HL-60 (cell line): Measurements from ENCODE around the gene TRAPPC11.

Source experiments
- DNase-seq, 2 experiments: peaks; one replicate each; pipeline ENCODE4 v3.0.0-alpha.2; 2010 to 2020; ENCODE audit warnings: low read depth in 1 of 2, low spot score in 1 of 2
- H3K27ac ChIP-seq: fragments of 250-450 bp; sonication (Bioruptor Pico); replicated peaks from 2 replicates; pipeline ENCODE4 v1.5.1; 2020; ENCODE audit warnings: mild to moderate bottlenecking, moderate library complexity
- H3K27me3 ChIP-seq: fragments of 250-450 bp; sonication (Bioruptor Pico); 2 replicates; pipeline ENCODE4 v1.5.1; 2021; ENCODE audit warnings: mild to moderate bottlenecking, moderate library complexity; ENCODE audit not compliant: insufficient read depth, poor library complexity, severe bottlenecking
- H3K4me3 ChIP-seq: replicated peaks from 2 replicates; pipeline ENCODE4 v1.5.1; 2011; ENCODE audit warnings: mild to moderate bottlenecking, control low read depth, low read length; ENCODE audit not compliant: insufficient read depth
- GABPA ChIP-seq: IDR thresholded peaks from 2 replicates; pipeline ENCODE4 v1.6.1; 2012; ENCODE audit warnings: low read depth
- POLR2AphosphoS5 ChIP-seq: IDR thresholded peaks from 2 replicates; pipeline ENCODE4 v1.6.1; 2012; ENCODE audit warnings: low read depth
- SPI1 ChIP-seq: IDR thresholded peaks from 2 replicates; pipeline ENCODE4 v1.6.1; 2012; ENCODE audit warnings: low read depth, mild to moderate bottlenecking, borderline replicate concordance
- TF ChIP-seq, protein P1 (sequence below): IDR thresholded peaks from one replicate; pipeline ENCODE4 v1.5.1; 2011; ENCODE audit warnings: low read length, control low read depth, inconsistent platforms; ENCODE audit not compliant: insufficient read depth
- TF ChIP-seq, protein P2 (sequence below): IDR thresholded peaks from 2 replicates; pipeline ENCODE4 v1.6.1; 2012; ENCODE audit warnings: low read depth; ENCODE audit not compliant: insufficient replicate concordance

The TRAPPC11 gene

DNA sequence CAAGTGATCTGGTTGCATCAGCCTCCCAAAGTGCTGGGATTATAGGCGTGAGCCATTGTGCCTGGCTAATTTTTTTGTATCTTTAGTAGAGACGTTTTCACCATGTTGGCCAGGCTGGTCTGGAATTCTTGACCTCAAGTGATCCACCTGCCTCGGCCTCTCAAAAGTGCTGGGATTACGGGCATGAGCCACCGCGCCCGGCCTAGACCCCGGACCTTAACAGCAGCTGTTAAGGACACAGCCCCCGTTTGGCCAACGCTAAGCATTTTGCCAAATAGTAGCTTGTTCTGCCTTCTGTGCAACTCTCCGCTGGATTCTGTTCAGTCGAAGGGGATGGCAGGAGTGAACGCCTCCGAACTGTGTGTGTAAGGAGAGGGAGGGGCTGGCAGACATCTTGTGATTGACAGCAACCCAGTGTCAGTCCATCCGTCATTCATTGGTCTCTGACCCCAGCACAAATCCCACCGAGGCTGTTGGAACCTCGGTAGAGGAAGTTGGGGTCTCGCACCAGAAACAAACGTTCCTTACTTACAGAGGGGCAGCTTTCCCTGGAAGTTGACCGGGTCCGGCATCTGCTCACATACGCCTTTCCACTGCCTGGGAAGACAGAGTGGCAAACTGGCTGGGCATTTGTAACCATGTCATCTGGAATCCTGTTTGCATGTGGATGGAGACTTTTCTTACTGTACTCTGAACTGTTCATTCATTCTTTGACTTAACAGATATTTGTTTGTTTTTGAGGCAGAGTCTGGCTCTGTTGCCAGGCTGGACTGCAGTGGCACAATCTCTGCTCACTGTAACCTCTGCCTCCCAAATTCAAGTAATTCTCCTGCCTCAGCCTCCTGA, 69.4 kb downstream of the TRAPPC11 start:
- no peak overlapping the region for H3K27ac ChIP-seq

GRCh38 chr4:183729069-183729406, 69.9 kb downstream of the TRAPPC11 start:
- Histone ChIP-seq H3K27me3 (no peaks in the 10 kb centered on the region), H3K4me3 (no peak overlapping the region), H3K27ac (no peak overlapping the region)
- TF ChIP-seq GABPA (no peak), SPI1 (no peak), POLR2AphosphoS5 (no peak)
- TF ChIP-seq, protein P1, sequence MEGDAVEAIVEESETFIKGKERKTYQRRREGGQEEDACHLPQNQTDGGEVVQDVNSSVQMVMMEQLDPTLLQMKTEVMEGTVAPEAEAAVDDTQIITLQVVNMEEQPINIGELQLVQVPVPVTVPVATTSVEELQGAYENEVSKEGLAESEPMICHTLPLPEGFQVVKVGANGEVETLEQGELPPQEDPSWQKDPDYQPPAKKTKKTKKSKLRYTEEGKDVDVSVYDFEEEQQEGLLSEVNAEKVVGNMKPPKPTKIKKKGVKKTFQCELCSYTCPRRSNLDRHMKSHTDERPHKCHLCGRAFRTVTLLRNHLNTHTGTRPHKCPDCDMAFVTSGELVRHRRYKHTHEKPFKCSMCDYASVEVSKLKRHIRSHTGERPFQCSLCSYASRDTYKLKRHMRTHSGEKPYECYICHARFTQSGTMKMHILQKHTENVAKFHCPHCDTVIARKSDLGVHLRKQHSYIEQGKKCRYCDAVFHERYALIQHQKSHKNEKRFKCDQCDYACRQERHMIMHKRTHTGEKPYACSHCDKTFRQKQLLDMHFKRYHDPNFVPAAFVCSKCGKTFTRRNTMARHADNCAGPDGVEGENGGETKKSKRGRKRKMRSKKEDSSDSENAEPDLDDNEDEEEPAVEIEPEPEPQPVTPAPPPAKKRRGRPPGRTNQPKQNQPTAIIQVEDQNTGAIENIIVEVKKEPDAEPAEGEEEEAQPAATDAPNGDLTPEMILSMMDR: no peak
- TF ChIP-seq, protein P2, sequence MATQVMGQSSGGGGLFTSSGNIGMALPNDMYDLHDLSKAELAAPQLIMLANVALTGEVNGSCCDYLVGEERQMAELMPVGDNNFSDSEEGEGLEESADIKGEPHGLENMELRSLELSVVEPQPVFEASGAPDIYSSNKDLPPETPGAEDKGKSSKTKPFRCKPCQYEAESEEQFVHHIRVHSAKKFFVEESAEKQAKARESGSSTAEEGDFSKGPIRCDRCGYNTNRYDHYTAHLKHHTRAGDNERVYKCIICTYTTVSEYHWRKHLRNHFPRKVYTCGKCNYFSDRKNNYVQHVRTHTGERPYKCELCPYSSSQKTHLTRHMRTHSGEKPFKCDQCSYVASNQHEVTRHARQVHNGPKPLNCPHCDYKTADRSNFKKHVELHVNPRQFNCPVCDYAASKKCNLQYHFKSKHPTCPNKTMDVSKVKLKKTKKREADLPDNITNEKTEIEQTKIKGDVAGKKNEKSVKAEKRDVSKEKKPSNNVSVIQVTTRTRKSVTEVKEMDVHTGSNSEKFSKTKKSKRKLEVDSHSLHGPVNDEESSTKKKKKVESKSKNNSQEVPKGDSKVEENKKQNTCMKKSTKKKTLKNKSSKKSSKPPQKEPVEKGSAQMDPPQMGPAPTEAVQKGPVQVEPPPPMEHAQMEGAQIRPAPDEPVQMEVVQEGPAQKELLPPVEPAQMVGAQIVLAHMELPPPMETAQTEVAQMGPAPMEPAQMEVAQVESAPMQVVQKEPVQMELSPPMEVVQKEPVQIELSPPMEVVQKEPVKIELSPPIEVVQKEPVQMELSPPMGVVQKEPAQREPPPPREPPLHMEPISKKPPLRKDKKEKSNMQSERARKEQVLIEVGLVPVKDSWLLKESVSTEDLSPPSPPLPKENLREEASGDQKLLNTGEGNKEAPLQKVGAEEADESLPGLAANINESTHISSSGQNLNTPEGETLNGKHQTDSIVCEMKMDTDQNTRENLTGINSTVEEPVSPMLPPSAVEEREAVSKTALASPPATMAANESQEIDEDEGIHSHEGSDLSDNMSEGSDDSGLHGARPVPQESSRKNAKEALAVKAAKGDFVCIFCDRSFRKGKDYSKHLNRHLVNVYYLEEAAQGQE: no peak
- no peak for DNase-seq

More for the DNA sequence above, 69.4 kb downstream of the TRAPPC11 start:
- Histone ChIP-seq H3K4me3 (no peak overlapping the region), H3K27me3 (no peaks in the 10 kb centered on the region)
- TF ChIP-seq GABPA (no peak), SPI1 (no peak), POLR2AphosphoS5 (no peak)
- TF ChIP-seq, protein P1: no peak
- TF ChIP-seq, protein P2: no peak
- DNase-seq: no peak

GRCh38 chr4:183729430-183730328, 70.6 kb downstream of the TRAPPC11 start:
- Histone ChIP-seq H3K27me3 (no peaks in the 10 kb centered on the region), H3K27ac (no peak overlapping the region), H3K4me3 (no peak overlapping the region)
- no peak for TF ChIP-seq POLR2AphosphoS5
- TF ChIP-seq, protein P2: no peak
- no peak for TF ChIP-seq SPI1
- TF ChIP-seq, protein P1: no peak
- no peak for TF ChIP-seq GABPA
- no peak for DNase-seq
